BJ (cell line): ENCODE measurements around the gene RGMA. TPM values are rescaled to one million over a fixed set of nuclear protein-coding genes. Genes with fewer than 3 reads are reported as not detected.

Experiments used
- CTCF ChIA-PET: fragments of 350-600 bp; formaldehyde crosslinking; extraction: SDS; loops from one replicate; lab custom pipeline; 2021; ENCODE audit warnings: antibody characterized with exemption, inconsistent platforms; lab: Yijun Ruan, JAX
- POLR2A ChIA-PET: fragments of 300-600 bp; sonication (Branson Sonifier 250); formaldehyde crosslinking; extraction: SDS; loops from one replicate; lab custom pipeline; 2021; ENCODE audit warnings: antibody characterized with exemption; lab: Charles Lee
- DNase-seq: peaks from one replicate; pipeline ENCODE4 v3.0.0-alpha.2; 2011; ENCODE audit warnings: low read depth
- H3K27me3 ChIP-seq: 2 replicates; pipeline ENCODE4 v1.6.0; 2011; ENCODE audit warnings: low read length; ENCODE audit not compliant: control insufficient read depth, insufficient read depth
- H3K36me3 ChIP-seq: 2 replicates; pipeline ENCODE4 v1.5.1; 2011; ENCODE audit warnings: low read length; ENCODE audit not compliant: control insufficient read depth, insufficient read depth
- H3K4me3 ChIP-seq: 2 replicates; pipeline ENCODE4 v1.5.1; 2011; ENCODE audit warnings: low read depth, mild to moderate bottlenecking, control low read depth, low read length
- polyA plus RNA-seq: library from polyadenylated mRNA; depleted of rRNA; stranded (reverse); fragments of >200 nt; gene quantifications from 2 replicates; pipeline ENCODE4 v1.2.3, GENCODE V29; 2011
- TF ChIP-seq, protein P1 (sequence below): IDR thresholded peaks from 2 replicates; pipeline ENCODE4 v1.5.1; 2011; ENCODE audit warnings: low read depth, mild to moderate bottlenecking, control low read depth, inconsistent platforms, low read length, moderate library complexity; ENCODE audit not compliant: insufficient read depth

The RGMA gene
- polyA plus RNA-seq, 1 experiment: 0.34 TPM

DNA sequence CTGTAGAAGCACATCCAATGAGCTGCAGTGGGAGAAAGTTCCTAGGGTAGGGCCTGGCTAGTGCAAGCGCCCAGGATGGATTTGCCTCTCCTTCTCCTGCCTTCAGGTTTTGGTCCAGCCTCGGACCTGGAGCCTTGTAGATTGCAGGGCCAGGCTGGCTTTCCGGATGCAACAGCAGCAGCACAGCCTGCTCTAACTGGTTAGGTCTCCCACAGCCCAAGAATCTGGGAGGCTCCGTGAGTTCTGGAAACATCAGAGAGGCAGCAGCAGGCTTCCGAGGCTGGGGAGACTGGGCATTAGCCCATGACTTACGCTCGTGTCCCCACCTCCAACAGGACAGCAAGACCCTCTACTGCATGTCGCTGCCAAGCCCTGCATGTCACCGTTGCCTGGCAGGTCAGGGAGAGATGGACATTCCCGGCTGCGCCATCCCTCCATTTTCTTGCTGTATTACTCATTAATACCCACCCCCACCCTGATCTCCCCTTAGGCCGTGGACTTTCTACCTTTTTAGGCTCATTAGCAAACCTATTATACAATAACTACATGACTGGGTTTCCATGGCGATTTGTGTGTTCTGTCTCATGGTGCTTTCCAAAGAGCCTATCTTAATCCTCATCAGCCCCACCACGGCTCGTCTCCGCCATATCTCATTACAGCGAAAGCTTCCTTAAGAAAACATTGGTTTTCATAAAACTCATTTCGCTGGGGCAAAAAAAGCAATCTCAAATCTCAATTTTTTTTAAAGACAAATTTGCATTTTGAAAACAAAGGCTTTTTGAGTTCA, 40.9 kb upstream of the RGMA start:
- TF ChIP-seq, protein P1, sequence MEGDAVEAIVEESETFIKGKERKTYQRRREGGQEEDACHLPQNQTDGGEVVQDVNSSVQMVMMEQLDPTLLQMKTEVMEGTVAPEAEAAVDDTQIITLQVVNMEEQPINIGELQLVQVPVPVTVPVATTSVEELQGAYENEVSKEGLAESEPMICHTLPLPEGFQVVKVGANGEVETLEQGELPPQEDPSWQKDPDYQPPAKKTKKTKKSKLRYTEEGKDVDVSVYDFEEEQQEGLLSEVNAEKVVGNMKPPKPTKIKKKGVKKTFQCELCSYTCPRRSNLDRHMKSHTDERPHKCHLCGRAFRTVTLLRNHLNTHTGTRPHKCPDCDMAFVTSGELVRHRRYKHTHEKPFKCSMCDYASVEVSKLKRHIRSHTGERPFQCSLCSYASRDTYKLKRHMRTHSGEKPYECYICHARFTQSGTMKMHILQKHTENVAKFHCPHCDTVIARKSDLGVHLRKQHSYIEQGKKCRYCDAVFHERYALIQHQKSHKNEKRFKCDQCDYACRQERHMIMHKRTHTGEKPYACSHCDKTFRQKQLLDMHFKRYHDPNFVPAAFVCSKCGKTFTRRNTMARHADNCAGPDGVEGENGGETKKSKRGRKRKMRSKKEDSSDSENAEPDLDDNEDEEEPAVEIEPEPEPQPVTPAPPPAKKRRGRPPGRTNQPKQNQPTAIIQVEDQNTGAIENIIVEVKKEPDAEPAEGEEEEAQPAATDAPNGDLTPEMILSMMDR: no peak
- CTCF ChIA-PET: no interaction called here
- POLR2A ChIA-PET: no interaction called here
- DNase-seq: no peak
- no peaks in the 10 kb centered on the region for H3K36me3 ChIP-seq
- no peak overlapping the region for H3K4me3 ChIP-seq
- H3K27me3 ChIP-seq: no peaks in the 10 kb centered on the region

- no peaks in the 10 kb centered on the region for H3K36me3 ChIP-seq
- no peak for DNase-seq
- no peak overlapping the region for H3K4me3 ChIP-seq
- H3K27me3 ChIP-seq: no peaks in the 10 kb centered on the region
- CTCF ChIA-PET: interaction anchor here (0.5 kb wide), 1 partner anchor 957 kb away, joined by 3 read pairs; no protein-coding TSS in a partner anchor
- POLR2A ChIA-PET: no interaction called here
- TF ChIP-seq, protein P1: no peak
Measured at GRCh38 chr15:93127286-93127685, 38.3 kb upstream of the RGMA start.

DNA sequence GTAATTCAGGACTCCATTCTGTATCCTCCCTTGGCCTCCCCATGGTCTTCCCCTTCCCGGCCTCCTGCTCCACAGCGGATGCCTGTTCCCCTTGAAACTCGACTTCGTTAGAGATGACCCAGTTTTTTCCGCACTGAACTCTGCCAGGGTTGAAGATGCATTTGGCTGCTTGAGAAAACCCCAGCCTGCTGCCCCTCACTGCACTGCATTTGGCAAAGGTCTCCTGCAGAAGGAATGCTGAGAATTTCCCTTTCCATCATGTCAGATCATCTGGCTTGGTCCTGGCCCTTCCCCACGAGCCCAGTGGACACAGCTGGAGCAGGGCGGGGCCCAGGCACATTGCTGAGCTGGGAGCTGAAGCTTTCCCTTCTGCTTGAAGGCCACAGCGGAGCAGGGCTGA, 37.6 kb upstream of the RGMA start:
- no peaks in the 10 kb centered on the region for H3K36me3 ChIP-seq
- no peaks in the 10 kb centered on the region for H3K27me3 ChIP-seq
- POLR2A ChIA-PET: no interaction called here
- CTCF ChIA-PET: interaction anchor here (0.5 kb wide), 1 partner anchor 957 kb away, joined by 3 read pairs; no protein-coding TSS in a partner anchor
- TF ChIP-seq, protein P1: no peak
- no peak for DNase-seq
- no peak overlapping the region for H3K4me3 ChIP-seq

GRCh38 chr15:93126148-93126547, 37.1 kb upstream of the RGMA start:
- DNase-seq: no peak

DNA sequence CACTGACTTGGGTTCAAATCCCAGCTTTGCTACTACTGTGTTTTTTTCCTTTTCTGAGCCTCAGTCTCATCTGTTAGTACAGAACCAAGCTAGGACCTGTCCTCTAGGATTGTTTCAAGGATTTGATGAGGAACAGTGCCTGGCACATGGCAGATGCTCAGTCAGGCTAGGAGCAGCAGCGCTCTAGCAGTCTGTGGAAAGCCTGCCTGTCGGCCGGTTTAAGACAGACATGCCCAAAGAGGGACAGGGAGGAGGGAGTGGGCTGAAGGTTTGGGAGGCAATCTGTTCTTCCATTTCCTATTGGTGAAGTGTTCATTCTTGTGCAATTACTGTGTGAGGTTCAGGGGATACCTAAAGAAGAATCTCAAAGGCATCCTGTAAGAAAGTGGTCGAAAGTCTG, 35.1 kb upstream of the RGMA start:
- H3K36me3 ChIP-seq: no peaks in the 10 kb centered on the region
- ChIA-PET CTCF (no interaction called here), POLR2A (no interaction called here)
- DNase-seq: no peak
- TF ChIP-seq, protein P1: no peak
- no peaks in the 10 kb centered on the region for H3K27me3 ChIP-seq
- H3K4me3 ChIP-seq: no peak overlapping the region

More at GRCh38 chr15:93126148-93126547, 37.1 kb upstream of the RGMA start:
- TF ChIP-seq, protein P1: no peak
- H3K36me3 ChIP-seq: no peaks in the 10 kb centered on the region
- H3K4me3 ChIP-seq: no peak overlapping the region
- POLR2A ChIA-PET: no interaction called here
- H3K27me3 ChIP-seq: no peaks in the 10 kb centered on the region
- CTCF ChIA-PET: no interaction called here
